Nasal cavity respiratory epithelium epithelial cell of viscerocranial mucosa (primary cell): ENCODE measurements around the gene MTFMT. TPM values are rescaled to one million over a fixed set of nuclear protein-coding genes. Genes with fewer than 3 reads are reported as not detected.

Experiments used
- total RNA-seq: library from RNA; depleted of rRNA; stranded (reverse); fragments of >200 nt; gene quantifications from 2 replicates; pipeline ENCODE4 v1.2.3, GENCODE V29; 2014

Gene MTFMT
- total RNA-seq: 16.1 and 30.9 TPM in 2 replicates

DNA sequence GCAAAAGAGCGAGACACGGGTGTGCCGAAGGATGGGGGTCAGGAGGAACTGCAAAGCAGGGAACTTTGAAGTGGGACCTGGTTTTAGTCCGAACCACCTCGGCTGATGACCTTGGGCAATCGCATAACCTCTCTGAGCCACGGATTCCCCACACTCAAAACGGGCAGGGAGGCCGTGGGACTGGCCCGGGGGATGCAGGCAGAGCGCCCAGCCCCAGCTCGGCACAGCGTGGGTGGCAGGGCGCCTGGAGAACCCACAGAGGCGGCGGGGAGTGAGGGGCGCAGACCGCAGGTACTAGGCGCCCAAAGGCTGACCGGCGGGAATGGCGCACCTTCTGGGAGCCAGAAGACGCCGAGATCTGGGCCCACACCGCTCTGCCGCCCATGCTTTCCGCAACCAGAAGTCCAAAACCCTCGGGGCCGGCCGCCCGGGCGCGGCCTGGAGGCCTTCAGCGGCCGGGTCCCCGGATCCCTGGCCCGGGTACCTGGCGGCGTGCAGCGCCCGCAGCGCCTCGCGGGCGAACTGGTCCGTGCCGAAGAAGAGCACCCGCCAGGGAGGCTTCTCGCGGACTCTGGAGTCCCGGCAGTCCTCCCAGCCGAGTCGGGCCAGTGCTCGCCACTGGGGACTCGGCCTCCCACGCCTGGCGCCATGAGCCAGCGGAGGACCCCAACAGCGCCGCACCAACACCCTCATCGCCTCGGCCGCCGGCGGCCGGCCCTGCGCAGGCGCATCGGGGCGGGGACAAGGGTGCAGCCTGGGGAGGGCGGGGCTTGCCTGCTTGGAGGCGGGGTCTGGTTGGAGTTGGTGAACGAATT, at the start of gene MTFMT:
TSS of gene MTFMT (minus strand) at position 719 of the 815 bp plus-strand sequence. CDS start at position 693, 26 bp downstream.

DNA sequence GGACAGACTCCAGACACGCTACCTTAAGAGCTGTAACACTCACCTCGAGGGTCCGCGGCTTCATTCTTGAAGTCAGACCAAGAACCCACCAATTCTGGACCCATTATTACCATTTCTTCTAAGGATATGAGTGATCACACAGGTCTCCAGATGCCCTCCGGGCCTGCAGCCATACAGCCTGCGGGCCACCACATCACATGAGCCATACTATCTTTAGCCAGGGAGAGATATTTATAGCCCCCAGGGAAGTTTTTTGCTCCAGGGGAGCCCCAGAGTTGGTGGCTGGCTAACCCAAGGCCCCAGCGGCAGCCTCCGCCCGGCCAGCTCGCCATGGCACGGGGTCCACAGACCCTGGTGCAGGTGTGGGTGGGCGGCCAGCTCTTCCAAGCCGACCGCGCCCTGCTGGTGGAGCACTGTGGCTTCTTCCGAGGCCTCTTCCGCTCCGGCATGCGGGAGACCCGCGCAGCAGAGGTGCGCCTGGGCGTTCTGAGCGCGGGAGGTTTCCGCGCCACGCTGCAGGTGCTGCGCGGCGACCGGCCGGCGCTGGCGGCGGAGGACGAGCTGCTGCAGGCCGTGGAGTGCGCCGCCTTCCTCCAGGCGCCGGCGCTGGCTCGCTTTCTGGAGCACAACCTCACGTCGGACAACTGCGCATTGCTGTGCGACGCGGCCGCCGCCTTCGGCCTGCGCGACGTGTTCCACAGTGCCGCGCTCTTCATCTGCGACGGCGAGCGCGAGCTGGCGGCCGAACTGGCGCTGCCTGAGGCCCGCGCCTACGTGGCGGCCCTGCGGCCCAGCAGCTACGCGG, 47.2 kb upstream of the MTFMT start, which contains the start of gene KBTBD13:
TSS of gene KBTBD13 (plus strand) at position 261 of the 805 bp plus-strand sequence. CDS start at position 331, 70 bp downstream.

GRCh38 chr15:65067645-65068402, 38.4 kb upstream of the MTFMT start, which contains the start of gene RASL12:
Gene RASL12, minus strand, starts transcription at chr15:65067991. Its CDS starts 156 bp downstream, at chr15:65067835.

DNA sequence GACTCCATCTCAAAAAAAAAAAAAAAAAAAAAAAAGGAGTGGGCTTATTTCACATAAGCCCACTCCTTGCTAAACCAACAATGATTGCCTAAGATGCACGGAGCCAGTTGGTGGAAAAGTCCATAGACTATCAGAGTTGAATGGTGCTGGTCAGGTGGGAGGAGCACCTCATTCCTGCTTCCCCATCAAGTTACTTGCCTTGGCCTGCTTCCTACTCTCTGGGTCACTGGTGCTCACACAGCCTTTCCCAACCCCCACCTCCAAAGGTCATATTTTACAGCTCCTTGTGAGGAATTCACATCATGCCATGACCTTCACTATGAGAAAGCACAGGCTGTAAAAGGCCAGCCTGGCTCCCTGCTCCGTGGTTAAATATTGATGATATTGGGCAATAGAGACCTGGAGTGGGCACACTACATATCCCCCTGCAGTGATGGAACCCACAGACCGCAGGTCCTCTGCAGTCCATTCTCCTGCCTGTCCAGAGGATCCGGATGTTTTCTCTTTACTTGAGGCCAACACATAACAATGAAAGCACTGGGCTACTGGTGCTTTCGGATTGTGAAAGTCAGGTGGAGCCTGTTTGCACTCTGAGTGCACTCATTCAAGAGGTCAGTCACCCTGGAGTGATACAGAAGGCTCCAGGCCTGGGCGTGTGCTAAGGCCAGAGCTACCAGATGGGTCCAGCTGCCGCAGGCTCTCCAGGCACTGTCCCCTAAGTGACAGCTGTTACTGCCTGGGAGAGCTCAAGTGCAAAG, 15.5 kb upstream of the MTFMT start, which contains the start of gene SLC51B:
TSS of gene SLC51B (plus strand) at position 664 of the 758 bp plus-strand sequence. CDS start 4,618 bp downstream, outside the sequence.

GRCh38 chr15:64989416-64990167, 39.8 kb downstream of the MTFMT start, which contains the start of gene SPG21:
Gene SPG21, minus strand, starts transcription at chr15:64989914. Its CDS starts 6,345 bp downstream, at chr15:64983569.

Other genes starting within 250 kb of the MTFMT start
- gene PIF1, start 204.0 kb downstream of the MTFMT start, total RNA-seq: 0.28 and 0.34 TPM in 2 replicates
- 6.5 and 11.4 TPM in 2 replicates for gene PLEKHO2, start 187.7 kb downstream of the MTFMT start, total RNA-seq
- 0.68 and 2.8 TPM in 2 replicates for gene ANKDD1A, start 117.7 kb downstream of the MTFMT start, total RNA-seq
- gene SPG21, start 39.7 kb downstream of the MTFMT start, total RNA-seq: 78.9 and 117 TPM in 2 replicates
- not detected in 2 replicates for gene SLC51B, start 15.7 kb upstream of the MTFMT start, total RNA-seq
- not detected in 2 replicates for gene RASL12, start 38.4 kb upstream of the MTFMT start, total RNA-seq
- gene KBTBD13, start 47.1 kb upstream of the MTFMT start, total RNA-seq: not detected in 2 replicates
- 0.34 and 2.5 TPM in 2 replicates for gene UBAP1L, start 85.6 kb upstream of the MTFMT start, total RNA-seq
- 14.0 and 17.9 TPM in 2 replicates for gene PDCD7, start 104.2 kb upstream of the MTFMT start, total RNA-seq
- 62.2 and 88.3 TPM in 2 replicates for gene CLPX, start 155.7 kb upstream of the MTFMT start, total RNA-seq
- under 0.01 and 0.07 TPM in 2 replicates for gene CILP, start 181.8 kb upstream of the MTFMT start, total RNA-seq